ENCODE measurements around the gene DLX6.
A peak's percentile ranks its signal among the peaks of the same experiment; 100 is the strongest.

DLX6 gene

DNA sequence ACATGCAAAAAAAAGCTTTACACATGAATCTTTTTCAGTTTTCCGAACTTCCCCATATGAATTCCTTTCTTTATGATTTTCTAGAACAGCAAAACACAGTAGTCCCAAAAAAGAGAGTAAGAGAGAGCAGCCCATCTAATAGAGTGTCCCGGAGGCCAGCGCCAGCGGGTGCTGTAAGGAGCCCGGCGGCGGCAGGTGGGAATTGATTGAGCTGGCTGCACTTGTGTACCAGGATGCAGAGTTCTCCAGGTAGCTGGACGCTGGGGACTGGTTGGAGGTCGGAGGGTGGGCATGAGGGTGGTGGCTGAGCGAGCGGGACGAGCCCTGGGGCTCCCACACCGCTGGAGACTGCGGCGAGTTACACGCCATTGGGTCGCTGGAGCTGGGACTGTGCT is 15.2 kb downstream of the DLX6 start:
- H3K4me1 ChIP-seq = peaks cover 0 to 69% (median 46%) of the 10 kb centered on the region in 4 donors
- no peak overlapping the region for H3K4me3 ChIP-seq
- no peaks in the 10 kb centered on the region for H3K36me3 ChIP-seq
- peaks cover 0 to 100% of the 10 kb centered on the region in 2 donors for H3K27me3 ChIP-seq
- TF ChIP-seq, protein P1, sequence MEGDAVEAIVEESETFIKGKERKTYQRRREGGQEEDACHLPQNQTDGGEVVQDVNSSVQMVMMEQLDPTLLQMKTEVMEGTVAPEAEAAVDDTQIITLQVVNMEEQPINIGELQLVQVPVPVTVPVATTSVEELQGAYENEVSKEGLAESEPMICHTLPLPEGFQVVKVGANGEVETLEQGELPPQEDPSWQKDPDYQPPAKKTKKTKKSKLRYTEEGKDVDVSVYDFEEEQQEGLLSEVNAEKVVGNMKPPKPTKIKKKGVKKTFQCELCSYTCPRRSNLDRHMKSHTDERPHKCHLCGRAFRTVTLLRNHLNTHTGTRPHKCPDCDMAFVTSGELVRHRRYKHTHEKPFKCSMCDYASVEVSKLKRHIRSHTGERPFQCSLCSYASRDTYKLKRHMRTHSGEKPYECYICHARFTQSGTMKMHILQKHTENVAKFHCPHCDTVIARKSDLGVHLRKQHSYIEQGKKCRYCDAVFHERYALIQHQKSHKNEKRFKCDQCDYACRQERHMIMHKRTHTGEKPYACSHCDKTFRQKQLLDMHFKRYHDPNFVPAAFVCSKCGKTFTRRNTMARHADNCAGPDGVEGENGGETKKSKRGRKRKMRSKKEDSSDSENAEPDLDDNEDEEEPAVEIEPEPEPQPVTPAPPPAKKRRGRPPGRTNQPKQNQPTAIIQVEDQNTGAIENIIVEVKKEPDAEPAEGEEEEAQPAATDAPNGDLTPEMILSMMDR (IDR thresholded peaks at IDR 0.05) = no peak
- no peak overlapping the region for H3K27ac ChIP-seq
- DNase-seq = no peak
- intact Hi-C loops (cut with DNase I; ENCODE audit: low total_unique reads) = loop anchor here (10.0 kb wide), 1 partner anchor 306 kb away; no protein-coding TSS in a partner anchor
- H3K9me3 ChIP-seq = no peaks in the 10 kb centered on the region

DNA sequence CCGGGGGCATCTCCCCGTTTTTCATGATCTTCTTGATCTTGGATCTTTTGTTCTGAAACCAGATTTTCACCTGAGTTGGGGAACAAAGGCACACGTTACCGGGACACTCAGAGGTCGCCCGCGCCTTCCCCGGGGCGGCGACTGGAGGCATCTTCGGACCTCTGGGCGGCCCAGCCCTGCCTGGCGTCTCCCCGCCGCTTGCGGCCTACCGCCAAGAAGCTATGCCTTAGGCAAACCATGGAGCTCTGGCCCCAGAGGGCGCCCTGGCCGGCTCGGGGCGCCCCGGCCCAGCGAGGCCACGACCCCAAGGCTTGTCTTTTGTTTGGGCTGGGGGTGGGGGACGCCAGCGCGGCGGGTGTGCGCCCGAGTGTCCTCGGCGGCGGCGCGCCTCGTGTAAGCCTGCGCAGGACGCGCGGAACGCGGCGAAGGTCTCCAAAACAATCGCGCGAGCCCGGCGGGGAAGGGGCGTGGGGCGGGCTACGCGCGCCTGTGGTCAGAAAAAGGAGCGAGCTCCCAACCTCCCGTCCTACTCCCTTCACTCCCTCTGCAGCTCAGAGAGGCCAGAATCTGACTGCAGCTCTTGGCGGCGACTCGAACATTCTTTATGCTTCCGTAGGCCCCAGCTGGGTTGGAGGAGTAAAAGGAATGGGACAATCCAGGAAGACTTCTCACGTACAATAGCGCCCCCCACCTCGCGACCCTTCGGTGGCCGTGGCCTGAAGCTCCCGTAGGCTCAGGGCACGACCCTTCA is 15.8 kb downstream of the DLX6 start:
- H3K27ac ChIP-seq = no peak overlapping the region
- H3K4me3 ChIP-seq = no peak overlapping the region
- intact Hi-C loops (cut with DNase I; ENCODE audit: low total_unique reads) = loop anchor here (10.0 kb wide), 1 partner anchor 306 kb away; no protein-coding TSS in a partner anchor
- DNase-seq = no peak
- peaks cover 0 to 100% of the 10 kb centered on the region in 2 donors for H3K27me3 ChIP-seq
- H3K9me3 ChIP-seq = no peaks in the 10 kb centered on the region
- H3K36me3 ChIP-seq = no peaks in the 10 kb centered on the region
- TF ChIP-seq, protein P1 (IDR thresholded peaks at IDR 0.05) = no peak
- H3K4me1 ChIP-seq = peaks cover 0 to 69% (median 45%) of the 10 kb centered on the region in 4 donors

DNA sequence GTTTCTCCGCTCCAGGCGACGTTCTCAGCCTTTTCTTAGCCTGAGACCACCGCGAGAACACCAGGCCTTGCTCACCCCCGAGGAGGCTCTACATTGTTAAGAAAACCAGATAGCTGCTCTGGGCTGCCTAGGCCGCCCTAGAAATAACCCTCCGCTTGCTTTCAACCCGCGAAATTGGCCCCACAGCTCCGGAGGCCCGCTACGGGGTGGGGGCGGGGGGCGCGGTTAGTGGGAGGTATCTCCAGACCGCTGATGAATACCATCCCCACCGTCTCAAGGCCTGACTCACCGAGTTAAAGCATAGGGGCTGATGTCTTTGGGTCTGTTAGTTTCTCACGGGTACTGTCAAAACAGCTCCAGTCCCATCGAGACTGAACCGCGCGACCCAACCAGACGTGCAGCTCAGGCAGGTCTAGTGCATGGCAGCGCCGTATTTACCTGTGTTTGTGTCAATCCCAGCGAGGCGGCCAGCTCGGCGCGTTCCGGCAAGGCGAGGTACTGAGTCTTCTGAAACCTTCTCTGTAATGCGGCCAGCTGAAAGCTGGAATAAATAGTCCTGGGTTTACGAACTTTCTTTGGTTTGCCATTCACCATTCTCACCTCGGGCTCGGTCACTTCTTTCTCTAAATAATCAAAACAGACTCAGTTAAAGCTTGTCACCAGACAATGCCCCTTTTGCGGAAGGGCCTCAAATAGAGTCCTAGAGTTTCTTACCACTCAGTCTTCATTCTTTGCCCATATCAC is 16.6 kb downstream of the DLX6 start:
- DNase-seq = no peak
- Histone ChIP-seq H3K4me3 (no peak overlapping the region), H3K4me1 (peaks cover 0 to 69% (median 38%) of the 10 kb centered on the region in 4 donors), H3K9me3 (no peaks in the 10 kb centered on the region), H3K27me3 (peaks cover 0 to 100% of the 10 kb centered on the region in 2 donors), H3K27ac (no peak overlapping the region), H3K36me3 (no peaks in the 10 kb centered on the region)
- TF ChIP-seq, protein P1 (IDR thresholded peaks at IDR 0.05) = no peak
- intact Hi-C loops (cut with DNase I; ENCODE audit: low total_unique reads) = loop anchor here (10.0 kb wide), 1 partner anchor 307 kb away; no protein-coding TSS in a partner anchor

DNA sequence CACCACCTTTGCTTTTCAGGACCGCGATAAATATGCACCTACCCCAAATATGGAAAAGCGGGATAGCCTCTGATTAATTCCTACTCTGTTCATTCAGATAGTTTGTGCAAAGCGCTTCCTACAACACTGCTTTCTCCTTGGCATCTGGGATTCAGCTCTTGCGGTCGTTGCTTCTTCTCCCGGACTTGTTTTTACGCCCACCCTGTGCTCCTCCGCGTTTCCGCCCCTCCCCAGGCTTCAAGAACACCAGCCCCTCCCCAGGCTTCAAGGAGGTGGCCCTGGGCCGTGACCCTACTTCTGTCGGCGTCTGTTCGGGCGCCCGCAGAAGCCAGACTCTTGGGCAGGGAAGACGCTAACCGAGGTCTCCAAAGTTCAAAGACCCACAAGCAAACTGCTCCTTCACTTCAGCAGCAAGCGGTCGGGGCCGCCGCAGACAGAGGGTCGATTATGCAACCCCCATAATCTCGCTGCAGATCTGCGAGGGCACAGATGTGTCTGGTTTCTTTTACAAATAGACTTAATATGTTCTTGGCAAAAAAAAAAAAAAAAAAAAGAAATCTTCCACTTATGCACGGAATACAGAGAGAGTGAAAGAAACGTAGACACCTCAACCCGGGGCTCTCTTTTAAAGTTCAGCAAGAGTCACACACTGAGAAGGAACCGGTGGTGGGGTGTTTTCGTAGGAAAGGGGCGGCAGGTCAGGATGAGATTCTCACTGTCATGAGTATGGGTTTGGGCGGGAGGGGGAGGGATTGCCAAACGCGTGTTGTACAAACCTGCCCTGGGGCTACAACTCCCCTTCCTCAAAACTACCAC is 17.3 kb downstream of the DLX6 start:
- Histone ChIP-seq H3K9me3 (no peaks in the 10 kb centered on the region), H3K4me1 (peaks cover 0 to 67% (median 34%) of the 10 kb centered on the region in 4 donors), H3K27ac (no peak overlapping the region), H3K4me3 (peak overlapping the region; percentile 2 to 47), H3K27me3 (peaks cover 0 to 93% of the 10 kb centered on the region in 2 donors), H3K36me3 (no peaks in the 10 kb centered on the region)
- TF ChIP-seq, protein P1 (IDR thresholded peaks at IDR 0.05) = no peak
- DNase-seq = no peak
- intact Hi-C loops (cut with DNase I; ENCODE audit: low total_unique reads) = loop anchor here (10.0 kb wide), 1 partner anchor 308 kb away; no protein-coding TSS in a partner anchor

Data from tibial artery (tissue), 4 donors.